HEK293T (cell line): Measurements from ENCODE around the gene POLR2L.

ENCODE experiments used
- CTCF ChIA-PET: fragments of 350-600 bp; formaldehyde crosslinking; extraction: SDS; loops from one replicate; lab custom pipeline; 2021; ENCODE audit warnings: antibody characterized with exemption, inconsistent platforms; lab: Yijun Ruan, JAX
- POLR2A ChIA-PET: fragments of 350-600 bp; formaldehyde crosslinking; extraction: SDS; loops from one replicate; lab custom pipeline; 2020; ENCODE audit warnings: antibody characterized with exemption, inconsistent platforms; lab: Yijun Ruan, JAX
- DNase-seq: peaks from one replicate; pipeline ENCODE4 v3.0.0; 2012; ENCODE audit warnings: mixed read lengths; ENCODE audit errors: extremely low spot score
- ARNT ChIP-seq: fragments of 450-650 bp; IDR thresholded peaks from 2 replicates; pipeline ENCODE4 v1.6.1; 2017; ENCODE audit warnings: mild to moderate bottlenecking
- BHLHE40 ChIP-seq: fragments of 450-650 bp; IDR thresholded peaks from 2 replicates; pipeline ENCODE4 v1.6.1; 2016; ENCODE audit warnings: mild to moderate bottlenecking, moderate library complexity, borderline replicate concordance
- CTBP1 ChIP-seq: fragments of 450-650 bp; IDR thresholded peaks from 2 replicates; pipeline ENCODE4 v1.6.1; 2016; ENCODE audit warnings: borderline replicate concordance
- ELF4 ChIP-seq: fragments of 450-650 bp; IDR thresholded peaks from 2 replicates; pipeline ENCODE4 v1.6.1; 2017; ENCODE audit warnings: antibody characterized with exemption
- FOXA1 ChIP-seq: fragments of 450-650 bp; IDR thresholded peaks from 2 replicates; pipeline ENCODE4 v1.6.1; 2016; ENCODE audit warnings: mild to moderate bottlenecking
- FOXK2 ChIP-seq: fragments of 450-650 bp; IDR thresholded peaks from 2 replicates; pipeline ENCODE4 v1.6.1; 2016; ENCODE audit warnings: mild to moderate bottlenecking
- FOXM1 ChIP-seq: fragments of 450-650 bp; IDR thresholded peaks from 2 replicates; pipeline ENCODE4 v1.6.1; 2017; ENCODE audit warnings: mild to moderate bottlenecking, borderline replicate concordance
- HDGF ChIP-seq: fragments of 450-650 bp; IDR thresholded peaks from 2 replicates; pipeline ENCODE4 v1.6.1; 2017; ENCODE audit warnings: antibody characterized with exemption, borderline replicate concordance
- L3MBTL2 ChIP-seq: fragments of 450-650 bp; conservative IDR thresholded peaks from 2 replicates; pipeline ENCODE4 v1.6.1; 2016; ENCODE audit warnings: mild to moderate bottlenecking
- LEF1 ChIP-seq: fragments of 450-650 bp; IDR thresholded peaks from 2 replicates; pipeline ENCODE4 v1.6.1; 2017; ENCODE audit warnings: mild to moderate bottlenecking, borderline replicate concordance
- NFRKB ChIP-seq: fragments of 450-650 bp; IDR thresholded peaks from 2 replicates; pipeline ENCODE4 v1.6.1; 2016; ENCODE audit warnings: mild to moderate bottlenecking, moderate library complexity
- PKNOX1 ChIP-seq: fragments of 450-650 bp; IDR thresholded peaks from 2 replicates; pipeline ENCODE4 v1.6.1; 2016
- SP1 ChIP-seq: fragments of 450-650 bp; IDR thresholded peaks from 2 replicates; pipeline ENCODE4 v1.6.1; 2017
- SUZ12 ChIP-seq: fragments of 450-650 bp; IDR thresholded peaks from 2 replicates; pipeline ENCODE4 v1.6.1; 2016; ENCODE audit warnings: mild to moderate bottlenecking
- TARDBP ChIP-seq: fragments of 450-650 bp; IDR thresholded peaks from 2 replicates; pipeline ENCODE4 v1.6.1; 2016
- ZNF384 ChIP-seq: fragments of 450-650 bp; IDR thresholded peaks from 2 replicates; pipeline ENCODE4 v1.6.1; 2016

Gene POLR2L

DNA sequence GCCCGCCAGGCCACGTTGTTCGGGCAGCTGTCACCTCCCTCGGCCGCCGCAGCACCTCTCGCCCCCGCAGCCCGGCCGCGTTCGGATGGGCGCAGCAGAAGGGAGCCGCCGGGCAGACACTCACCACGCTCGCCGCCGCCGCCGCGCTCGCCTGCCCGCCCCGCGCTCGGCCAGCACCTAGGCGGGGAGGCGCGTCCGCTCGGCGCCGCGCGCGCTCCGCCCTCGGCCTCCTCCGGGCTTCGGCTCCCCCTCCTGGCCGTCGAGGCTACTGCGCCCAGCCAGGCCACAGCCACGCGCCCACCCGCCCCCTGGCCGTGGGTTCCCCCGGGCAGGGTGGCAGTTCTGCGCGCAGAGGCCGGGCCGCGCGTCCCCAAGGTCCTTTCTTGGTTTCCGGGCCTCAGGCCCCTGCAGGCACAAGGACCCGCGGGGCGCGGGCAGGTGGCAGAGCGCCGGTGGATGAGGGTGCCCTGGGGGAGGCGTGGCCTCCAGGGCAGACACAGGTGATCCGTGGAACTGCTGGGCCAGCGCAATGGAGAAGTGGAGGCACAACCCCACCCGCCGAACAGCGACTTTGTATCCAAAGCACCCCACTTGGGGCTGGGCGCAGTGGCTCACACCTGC lies 44.1 kb downstream of the POLR2L start, which contains the start of gene SLC25A22:
Gene SLC25A22, minus strand, starts transcription at position 189 of the 621 bp plus-strand sequence. CDS start 3,275 bp downstream, outside the sequence.
- CTCF ChIA-PET: no interaction called here
- peak; percentile 91 for DNase-seq
- TF ChIP-seq ELF4 (no peak), ARNT (0 out of 2 replicates have a peak, but pooled peaks have one; percentile 13)
- POLR2A ChIA-PET: interaction anchor here (2.3 kb wide), 1 partner anchor 21 kb away, joined by 15 read pairs; the partner anchor contains the start of gene PNPLA2

GRCh38 chr11:797296-798092 lies 44.8 kb downstream of the POLR2L start:
- ChIA-PET CTCF (no interaction called here), POLR2A (interaction anchor here (1.7 to 2.4 kb wide), 5 partner anchors 11 to 22 kb away, joined by 5 to 20 read pairs (median 12); partner anchors contain the start of genes GATD1, PNPLA2 and RPLP2)
- DNase-seq: peak; percentile 71
- no peak for TF ChIP-seq ARNT
- TF ChIP-seq SP1: no peak
- TF ChIP-seq FOXA1: no peak
- TF ChIP-seq HDGF: no peak
- TF ChIP-seq NFRKB: no peak
- no peak for TF ChIP-seq ZNF384
- TF ChIP-seq LEF1: no peak
- TF ChIP-seq L3MBTL2: no peak
- TF ChIP-seq ELF4: no peak
- no peak for TF ChIP-seq SUZ12
- no peak for TF ChIP-seq PKNOX1
- TF ChIP-seq TARDBP: no peak
- TF ChIP-seq BHLHE40: no peak
- TF ChIP-seq CTBP1: no peak
- TF ChIP-seq FOXK2: no peak
- TF ChIP-seq FOXM1: no peak

DNA sequence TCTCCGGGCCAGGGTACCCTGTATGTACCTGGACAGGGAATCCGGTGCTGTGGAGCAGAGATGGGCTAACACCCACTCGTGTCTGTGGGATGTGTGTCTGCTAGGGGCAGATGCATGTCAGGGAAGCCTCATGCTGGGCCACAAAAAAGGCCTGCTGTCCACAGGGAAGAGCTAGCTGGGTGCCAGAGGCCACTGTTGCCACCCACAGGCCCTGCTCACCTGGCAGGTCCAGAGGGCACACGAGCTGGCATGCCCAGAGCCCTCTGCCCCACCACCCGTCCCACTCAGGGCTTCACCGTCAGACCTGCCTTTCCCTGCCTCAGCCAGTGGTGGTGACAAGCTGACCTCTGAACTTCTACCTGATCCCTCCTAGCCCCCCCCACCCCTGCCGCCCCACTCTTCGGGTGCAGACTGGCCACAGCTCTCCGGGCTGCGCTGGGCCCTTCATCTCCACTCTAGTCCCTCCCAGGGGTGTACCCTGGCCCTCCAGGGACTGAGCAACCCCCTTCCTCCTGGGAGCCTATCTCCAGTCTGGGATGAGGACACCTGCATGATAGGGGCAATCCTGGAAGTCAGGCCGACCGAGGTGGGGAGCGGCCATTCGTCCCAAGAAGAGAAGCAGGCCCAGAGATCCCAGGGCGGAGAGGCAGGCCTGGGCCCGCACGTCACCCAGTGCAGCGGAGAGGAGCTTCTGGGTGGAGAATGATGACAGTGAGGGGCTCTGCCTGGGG lies 45.6 kb downstream of the POLR2L start:
- ChIA-PET POLR2A (interaction anchor here (1.7 to 2.4 kb wide), 6 partner anchors 8 to 22 kb away, joined by 5 to 20 read pairs (median 11); partner anchors contain the start of genes GATD1, PIDD1, PNPLA2 and RPLP2), CTCF (interaction anchor here (0.6 kb wide), 1 partner anchor 40 kb away, joined by 3 read pairs; no protein-coding TSS in a partner anchor)
- TF ChIP-seq HDGF (no peak), FOXK2 (no peak), ZNF384 (no peak), SP1 (no peak), NFRKB (no peak), FOXM1 (no peak), L3MBTL2 (no peak), ELF4 (no peak)
- peak; percentile 30 for DNase-seq

- ChIA-PET POLR2A (interaction anchor here (1.7 to 2.4 kb wide), 6 partner anchors 9 to 23 kb away, joined by 5 to 20 read pairs (median 11); partner anchors contain the start of genes GATD1, PIDD1, PNPLA2 and RPLP2), CTCF (interaction anchor here (0.6 to 0.7 kb wide), 2 partner anchors 13 to 41 kb away, joined by 3 to 4 read pairs; no protein-coding TSS in a partner anchor)
- no peak for TF ChIP-seq SP1
- TF ChIP-seq BHLHE40: no peak
- no peak for TF ChIP-seq PKNOX1
- TF ChIP-seq ARNT: no peak
- DNase-seq: no peak
These were observed 46.4 kb downstream of the POLR2L start for GRCh38 chr11:795634-796564.

- DNase-seq: no peak
- no peak for TF ChIP-seq TARDBP
- no peak for TF ChIP-seq LEF1
- no peak for TF ChIP-seq SP1
- TF ChIP-seq ELF4: no peak
- no peak for TF ChIP-seq HDGF
- TF ChIP-seq NFRKB: no peak
- POLR2A ChIA-PET: interaction anchor here (1.8 to 2.4 kb wide), 3 partner anchors 10 to 16 kb away, joined by 8 to 12 read pairs (median 10); partner anchors contain the start of genes PIDD1 and RPLP2
- CTCF ChIA-PET: interaction anchor here (0.7 kb wide), 1 partner anchor 12 kb away, joined by 4 read pairs; no protein-coding TSS in a partner anchor
These were observed 47.3 kb downstream of the POLR2L start for GRCh38 chr11:794766-795633.
